Measurements from ENCODE around the gene ARID5B. TPM values are rescaled to one million over a fixed set of nuclear protein-coding genes. Genes with fewer than 3 reads are reported as not detected.

Gene ARID5B
- total and polyA plus RNA-seq, 2 of the 4 experiments (the other 2 are of a cell fraction) = 41.0 to 125 TPM

GRCh38 chr10:61973169-61973568, 71.7 kb downstream of the ARID5B start:
- no peak overlapping the region for H3K27ac ChIP-seq (ENCODE audit: insufficient read depth, low read length)

More at GRCh38 chr10:61973169-61973568, 71.7 kb downstream of the ARID5B start:
- BruUV-seq (replicated peaks) = no TSS peak
- H2BK5ac ChIP-seq (ENCODE audit: low read depth, low read length, poor library complexity, severe bottlenecking) = peak overlapping the region; percentile 23
- peaks cover 10% of the 10 kb centered on the region for H3K36me3 ChIP-seq (ENCODE audit: control insufficient read depth, insufficient read depth, low read length)
- H4K20me1 ChIP-seq (ENCODE audit: insufficient read depth, low read length) = peaks cover 21% of the 10 kb centered on the region; the same call in 1 of the 2 replicates
- intact Hi-C loops (cut with micrococcal nuclease) (no loop called here), in situ Hi-C loops (cut with MboI; ENCODE audit: low sequenced_read_pairs) (no loop called here), dilution Hi-C loops (cut with HindIII; ENCODE audit: low sequenced_read_pairs, unreplicated experiment) (no loop called here)
- H3K4me1 ChIP-seq (ENCODE audit: control insufficient read depth, insufficient read depth, low read length) = peaks cover 12% of the 10 kb centered on the region
- CTCF ChIA-PET = no interaction called here
- no peak overlapping the region for H3K14ac ChIP-seq (replicated peaks; ENCODE audit: low read depth, low read length)
- H3K18ac ChIP-seq (ENCODE audit: low read depth, low read length) = 0 out of 2 replicates have a peak overlapping the region, but pooled peaks have one; percentile 3
- 0 out of 2 replicates have a peak overlapping the region, but pooled peaks have one; percentile 13 for H3K4me2 ChIP-seq (ENCODE audit: low read depth, low read length)
- no peak overlapping the region for H3K56ac ChIP-seq (ENCODE audit: extremely low read depth, insufficient read depth, low read length)
- no peak overlapping the region for H2BK120ac ChIP-seq (ENCODE audit: low read depth, low read length)
- no peak overlapping the region for H4K8ac ChIP-seq (ENCODE audit: low read depth in 2 of 2, low read length in 2 of 2)
- WGBS, 2 experiments (ENCODE audit: extremely low coverage in 2 of 2, insufficient read length in 1 of 2) = 80% methylated on average over 2 of the region's 2 CpGs; no CpG with 5 or more reads in 1 of the 2 experiments
- DNase-seq (no peak), ATAC-seq (ENCODE audit: low read depth) (no peak; the same call in 1 of the 2 replicates)
- no peak overlapping the region for H3K23ac ChIP-seq (ENCODE audit: low read depth, low read length)
- H3K4ac ChIP-seq (ENCODE audit: low read depth, low read length) = no peak overlapping the region
- H2BK15ac ChIP-seq (ENCODE audit: low read depth, low read length) = no peak overlapping the region
- TF ChIP-seq, protein P1, sequence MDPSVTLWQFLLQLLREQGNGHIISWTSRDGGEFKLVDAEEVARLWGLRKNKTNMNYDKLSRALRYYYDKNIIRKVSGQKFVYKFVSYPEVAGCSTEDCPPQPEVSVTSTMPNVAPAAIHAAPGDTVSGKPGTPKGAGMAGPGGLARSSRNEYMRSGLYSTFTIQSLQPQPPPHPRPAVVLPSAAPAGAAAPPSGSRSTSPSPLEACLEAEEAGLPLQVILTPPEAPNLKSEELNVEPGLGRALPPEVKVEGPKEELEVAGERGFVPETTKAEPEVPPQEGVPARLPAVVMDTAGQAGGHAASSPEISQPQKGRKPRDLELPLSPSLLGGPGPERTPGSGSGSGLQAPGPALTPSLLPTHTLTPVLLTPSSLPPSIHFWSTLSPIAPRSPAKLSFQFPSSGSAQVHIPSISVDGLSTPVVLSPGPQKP (IDR thresholded peaks at IDR 0.05; ENCODE audit: borderline replicate concordance, low read depth, low read length) = no peak
- peak; percentile 31; the same call in 1 of the 2 replicates for TF ChIP-seq CEBPB (IDR thresholded peaks at IDR 0.05; ENCODE audit: low read depth, low read length)
- H3K4me3 ChIP-seq (ENCODE audit: insufficient read depth, low read depth, low read length) = no peak overlapping the region
- no peak overlapping the region for H4K91ac ChIP-seq (ENCODE audit: insufficient read depth, low read depth, low read length)
- no peak overlapping the region for H2AK9ac ChIP-seq (replicated peaks; ENCODE audit: low read depth, low read length, poor library complexity)
- H3K9me3 ChIP-seq (ENCODE audit: control insufficient read depth, insufficient read depth, low read length) = no peaks in the 10 kb centered on the region
- H4K5ac ChIP-seq (ENCODE audit: low read depth, low read length) = 0 out of 2 replicates have a peak overlapping the region, but pooled peaks have one; percentile 42
- peaks cover 3% of the 10 kb centered on the region for H3K9me1 ChIP-seq (ENCODE audit: insufficient read depth, low read length)
- POLR2A ChIA-PET (ENCODE audit: unreplicated experiment) = no interaction called here
- H2AK5ac ChIP-seq (ENCODE audit: low read depth, low read length) = no peak overlapping the region
- no peak overlapping the region for H2BK20ac ChIP-seq (ENCODE audit: low read depth, low read length)
- peaks cover 24 to 65% of the 10 kb centered on the region in 2 experiments; a peak in 3 of 4 replicates for H3K79me1 ChIP-seq (ENCODE audit: low read depth in 1 of 2, low read length in 2 of 2)
- no peak overlapping the region for H2AFZ ChIP-seq (replicated peaks; ENCODE audit: low read length, poor library complexity)
- H3K27me3 ChIP-seq (ENCODE audit: control insufficient read depth, insufficient read depth, low read length) = no peaks in the 10 kb centered on the region
- H3K9ac ChIP-seq (ENCODE audit: low read depth, low read length) = no peak overlapping the region
